ENCODE measurements around the gene DOCK2. TPM values are rescaled to one million over a fixed set of nuclear protein-coding genes. Genes with fewer than 3 reads are reported as not detected.

DOCK2 gene
- total RNA-seq, 2 donors from 2014 or later = 32.1 to 40.3 TPM

- no peaks in the 10 kb centered on the region for H3K27me3 ChIP-seq (replicated peaks; ENCODE audit: insufficient read depth)
- no peak overlapping the region for H3K4me3 ChIP-seq
- no peaks in the 10 kb centered on the region for H3K4me1 ChIP-seq (ENCODE audit: control insufficient read depth in 1 of 2, low read depth in 2 of 2)
- H3K36me3 ChIP-seq = no peaks in the 10 kb centered on the region
- no peak for DNase-seq (ENCODE audit: low spot score)
- no peak overlapping the region for H3K27ac ChIP-seq
- no peaks in the 10 kb centered on the region for H3K9me3 ChIP-seq
- ATAC-seq (ENCODE audit: insufficient number of reproducible peaks, low FRiP score, low read depth) = no peak
- no peak for TF ChIP-seq CTCF (IDR thresholded peaks at IDR 0.05)
Observed at GRCh38 chr5:169861934-169862333, 224.9 kb downstream of the DOCK2 start.

GRCh38 chr5:169862391-169862811, 225.3 kb downstream of the DOCK2 start:
- ATAC-seq (ENCODE audit: insufficient number of reproducible peaks, low FRiP score, low read depth) = no peak
- DNase-seq (ENCODE audit: low spot score) = no peak
- H3K27me3 ChIP-seq (replicated peaks; ENCODE audit: insufficient read depth) = no peaks in the 10 kb centered on the region
- H3K27ac ChIP-seq = no peak overlapping the region
- TF ChIP-seq CTCF (IDR thresholded peaks at IDR 0.05) = no peak
- H3K9me3 ChIP-seq = no peaks in the 10 kb centered on the region
- H3K4me3 ChIP-seq = no peak overlapping the region
- H3K36me3 ChIP-seq = no peaks in the 10 kb centered on the region
- H3K4me1 ChIP-seq (ENCODE audit: control insufficient read depth in 1 of 2, low read depth in 2 of 2) = no peaks in the 10 kb centered on the region

GRCh38 chr5:169864483-169864882, 227.4 kb downstream of the DOCK2 start:
- H3K4me1 ChIP-seq (ENCODE audit: control insufficient read depth in 1 of 2, low read depth in 2 of 2) = no peaks in the 10 kb centered on the region
- no peak overlapping the region for H3K4me3 ChIP-seq
- no peaks in the 10 kb centered on the region for H3K27me3 ChIP-seq (replicated peaks; ENCODE audit: insufficient read depth)
- H3K27ac ChIP-seq = no peak overlapping the region
- TF ChIP-seq CTCF (IDR thresholded peaks at IDR 0.05) = no peak
- no peak for ATAC-seq (ENCODE audit: insufficient number of reproducible peaks, low FRiP score, low read depth)
- DNase-seq (ENCODE audit: low spot score) = no peak
- no peaks in the 10 kb centered on the region for H3K9me3 ChIP-seq
- H3K36me3 ChIP-seq = no peaks in the 10 kb centered on the region

GRCh38 chr5:169867347-169867746, 230.3 kb downstream of the DOCK2 start:
- Histone ChIP-seq H3K27ac (no peak overlapping the region), H3K4me1 (ENCODE audit: control insufficient read depth in 1 of 2, low read depth in 2 of 2) (no peaks in the 10 kb centered on the region), H3K27me3 (replicated peaks; ENCODE audit: insufficient read depth) (no peaks in the 10 kb centered on the region), H3K9me3 (no peaks in the 10 kb centered on the region), H3K4me3 (no peak overlapping the region), H3K36me3 (no peaks in the 10 kb centered on the region)
- TF ChIP-seq CTCF (IDR thresholded peaks at IDR 0.05) = no peak
- DNase-seq (ENCODE audit: low spot score) (no peak), ATAC-seq (ENCODE audit: insufficient number of reproducible peaks, low FRiP score, low read depth) (no peak)

GRCh38 chr5:169869066-169869465, 232.0 kb downstream of the DOCK2 start:
- ATAC-seq (ENCODE audit: insufficient number of reproducible peaks, low FRiP score, low read depth) (no peak), DNase-seq (ENCODE audit: low spot score) (no peak)
- H3K9me3 ChIP-seq = no peaks in the 10 kb centered on the region
- no peaks in the 10 kb centered on the region for H3K36me3 ChIP-seq
- H3K4me3 ChIP-seq = no peak overlapping the region
- no peaks in the 10 kb centered on the region for H3K4me1 ChIP-seq (ENCODE audit: control insufficient read depth in 1 of 2, low read depth in 2 of 2)
- TF ChIP-seq CTCF (IDR thresholded peaks at IDR 0.05) = no peak
- no peak overlapping the region for H3K27ac ChIP-seq
- H3K27me3 ChIP-seq (replicated peaks; ENCODE audit: insufficient read depth) = no peaks in the 10 kb centered on the region
